Bronchial epithelial cell (primary cell): ENCODE results near the gene RHD. TPM values are rescaled to one million over a fixed set of nuclear protein-coding genes. Genes with fewer than 3 reads are reported as not detected.

Source experiments
- DNase-seq: peaks from one replicate; pipeline ENCODE4 v3.0.0-alpha.2; 2010; ENCODE audit warnings: low read depth
- FAIRE-seq: peaks from 2 replicates; lab custom pipeline; 2011; peaks lifted over from hg19 to GRCh38; lab: Jason Lieb, UNC
- H3K27me3 ChIP-seq: 2 replicates; pipeline ENCODE4 v1.5.1; 2011; ENCODE audit warnings: low read length; ENCODE audit not compliant: control insufficient read depth, insufficient read depth
- H3K36me3 ChIP-seq: 2 replicates; pipeline ENCODE4 v1.5.1; 2011; ENCODE audit warnings: low read length; ENCODE audit not compliant: control insufficient read depth, insufficient read depth
- H3K4me3 ChIP-seq: 2 replicates; pipeline ENCODE4 v1.5.1; 2011; ENCODE audit warnings: mild to moderate bottlenecking, low read depth, low read length, control low read depth
- CTCF ChIP-seq: IDR thresholded peaks from 2 replicates; pipeline ENCODE4 v1.5.1; 2011; ENCODE audit warnings: mild to moderate bottlenecking, moderate library complexity, low read length, control low read depth, inconsistent platforms; ENCODE audit not compliant: insufficient read depth, severe bottlenecking
- total RNA-seq: library from RNA; depleted of rRNA; stranded (reverse); fragments of >200 nt; gene quantifications from 2 replicates; pipeline ENCODE4 v1.2.1, GENCODE V29; 2014

The RHD gene
- total RNA-seq, 1 donor from 2014 or later = not detected

- Histone ChIP-seq H3K36me3 (peaks cover 18% of the 10 kb centered on the region), H3K27me3 (no peaks in the 10 kb centered on the region), H3K4me3 (peak overlapping the region; percentile 99)
- FAIRE-seq (no peak), DNase-seq (no peak)
- TF ChIP-seq CTCF = no peak
Measured at GRCh38 chr1:25246600-25247023, 25.7 kb upstream of the RHD start.

- FAIRE-seq (no peak), DNase-seq (peak; percentile 89)
- Histone ChIP-seq H3K36me3 (peaks cover 18% of the 10 kb centered on the region), H3K27me3 (no peaks in the 10 kb centered on the region), H3K4me3 (peak within 1 kb of the TSS; percentile 99)
- no peak for TF ChIP-seq CTCF
Measured at GRCh38 chr1:25247024-25247828, 25.1 kb upstream of the RHD start, which contains the start of gene RSRP1. Gene RSRP1, minus strand, starts transcription at chr1:25247454. Its CDS starts 491 bp downstream, at chr1:25246963.

GRCh38 chr1:25247829-25248754, 24.2 kb upstream of the RHD start:
- Histone ChIP-seq H3K27me3 (no peaks in the 10 kb centered on the region), H3K4me3 (peak overlapping the region; percentile 99), H3K36me3 (peaks cover 15% of the 10 kb centered on the region)
- TF ChIP-seq CTCF = no peak
- FAIRE-seq (no peak), DNase-seq (no peak)

- H3K36me3 ChIP-seq = no peaks in the 10 kb centered on the region
- no peak for TF ChIP-seq CTCF
- peak; percentile 36 for DNase-seq
- FAIRE-seq = peak; percentile 7
- no peaks in the 10 kb centered on the region for H3K27me3 ChIP-seq
- no peak overlapping the region for H3K4me3 ChIP-seq
Measured at GRCh38 chr1:25253911-25254310, 18.4 kb upstream of the RHD start.

- no peak for TF ChIP-seq CTCF
Measured at GRCh38 chr1:25255706-25256577, 16.4 kb upstream of the RHD start.

More at GRCh38 chr1:25255706-25256577, 16.4 kb upstream of the RHD start:
- no peaks in the 10 kb centered on the region for H3K36me3 ChIP-seq
- H3K4me3 ChIP-seq = no peak overlapping the region
- H3K27me3 ChIP-seq = no peaks in the 10 kb centered on the region
- DNase-seq = no peak
- no peak for FAIRE-seq
